Endothelial cell of umbilical vein (primary cell): Measurements from ENCODE around the gene LINC00237.
A peak's percentile ranks its signal among the peaks of the same experiment; 100 is the strongest.

ENCODE experiments used
- CTCF ChIP-seq, 2 donors: IDR thresholded peaks; 1 replicate in 1 of 2; 2 replicates in 1 of 2; pipeline ENCODE4 v1.5.1; 2011; ENCODE audit warnings: low read length in 2 of 2, mild to moderate bottlenecking in 2 of 2, moderate library complexity in 2 of 2, control low read depth in 1 of 2, inconsistent platforms in 1 of 2, low read depth in 1 of 2; ENCODE audit not compliant: insufficient read depth in 1 of 2; ENCODE audit errors: extremely low read depth in 1 of 2
- EZH2 ChIP-seq: IDR thresholded peaks from 2 replicates; pipeline ENCODE4 v1.6.1; 2012; ENCODE audit warnings: borderline replicate concordance, low read depth, mild to moderate bottlenecking, moderate library complexity, low read length, inconsistent platforms; ENCODE audit not compliant: severe bottlenecking
- JUN ChIP-seq: IDR thresholded peaks from 2 replicates; pipeline ENCODE4 v1.6.1; 2011; ENCODE audit warnings: borderline replicate concordance, low read depth; ENCODE audit not compliant: insufficient read length, insufficient read depth
- MYC ChIP-seq: IDR thresholded peaks from one replicate; pipeline ENCODE4 v1.6.1; 2011; ENCODE audit warnings: mild to moderate bottlenecking, low read depth, low read length
- POLR2A ChIP-seq: IDR thresholded peaks from 2 replicates; pipeline ENCODE4 v1.6.1; 2012; ENCODE audit warnings: low read depth, mild to moderate bottlenecking, control low read depth, low read length
- POLR2AphosphoS5 ChIP-seq: IDR thresholded peaks from 2 replicates; pipeline ENCODE4 v1.6.1; 2012; ENCODE audit warnings: low read depth, mild to moderate bottlenecking, control low read depth, low read length, moderate library complexity; ENCODE audit not compliant: insufficient read depth
- TF ChIP-seq, protein P1 (sequence below): IDR thresholded peaks from 2 replicates; pipeline ENCODE4 v1.6.1; 2011; ENCODE audit not compliant: insufficient read depth, insufficient read length

GRCh38 chr20:21090111-21090618 is 16.0 kb downstream of the LINC00237 start:
- TF ChIP-seq POLR2A (no peak), CTCF (IDR thresholded peaks at IDR 0.05; ENCODE audit: extremely low read depth in 1 of 2, insufficient read depth in 1 of 2, low read depth in 1 of 2, low read length in 2 of 2) (no peak), POLR2AphosphoS5 (no peak), EZH2 (peak; percentile 29), JUN (no peak), MYC (no peak)
- TF ChIP-seq, protein P1, sequence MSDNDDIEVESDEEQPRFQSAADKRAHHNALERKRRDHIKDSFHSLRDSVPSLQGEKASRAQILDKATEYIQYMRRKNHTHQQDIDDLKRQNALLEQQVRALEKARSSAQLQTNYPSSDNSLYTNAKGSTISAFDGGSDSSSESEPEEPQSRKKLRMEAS, result no peak
